Fibroblast of upper back skin (primary cell): ENCODE measurements around the gene ACOT7.
A peak's percentile ranks its signal among the peaks of the same experiment; 100 is the strongest.

Experiments
- DNase-seq: peaks from one replicate; pipeline ENCODE4 v3.0.0-alpha.2; 2013

ACOT7 gene

GRCh38 chr1:6338695-6339094 is 54.9 kb downstream of the ACOT7 start:
- no peak for DNase-seq

GRCh38 chr1:6336776-6337622 is 56.6 kb downstream of the ACOT7 start:
- DNase-seq: no peak

GRCh38 chr1:6334261-6334993 is 59.1 kb downstream of the ACOT7 start:
- DNase-seq: no peak

DNA sequence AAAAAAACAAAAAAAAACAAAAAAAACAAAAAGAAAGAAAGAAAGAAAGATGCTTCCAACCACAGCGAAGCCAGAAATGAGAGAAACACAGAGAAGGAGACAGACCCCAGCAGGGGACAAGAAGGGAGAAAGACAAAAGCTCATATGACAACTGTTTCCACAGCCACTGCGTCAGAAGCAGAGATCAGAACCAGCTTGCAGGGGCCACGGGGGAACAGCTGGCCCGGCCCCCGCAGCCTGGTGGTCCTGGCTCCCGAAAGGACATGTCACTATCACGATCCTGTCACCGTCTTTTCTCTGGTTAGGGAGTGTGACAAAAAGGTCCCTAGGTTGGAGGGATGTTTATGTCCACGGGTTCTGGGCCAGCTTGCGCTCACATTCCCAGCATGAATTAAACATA is 60.7 kb downstream of the ACOT7 start:
- DNase-seq: no peak

DNA sequence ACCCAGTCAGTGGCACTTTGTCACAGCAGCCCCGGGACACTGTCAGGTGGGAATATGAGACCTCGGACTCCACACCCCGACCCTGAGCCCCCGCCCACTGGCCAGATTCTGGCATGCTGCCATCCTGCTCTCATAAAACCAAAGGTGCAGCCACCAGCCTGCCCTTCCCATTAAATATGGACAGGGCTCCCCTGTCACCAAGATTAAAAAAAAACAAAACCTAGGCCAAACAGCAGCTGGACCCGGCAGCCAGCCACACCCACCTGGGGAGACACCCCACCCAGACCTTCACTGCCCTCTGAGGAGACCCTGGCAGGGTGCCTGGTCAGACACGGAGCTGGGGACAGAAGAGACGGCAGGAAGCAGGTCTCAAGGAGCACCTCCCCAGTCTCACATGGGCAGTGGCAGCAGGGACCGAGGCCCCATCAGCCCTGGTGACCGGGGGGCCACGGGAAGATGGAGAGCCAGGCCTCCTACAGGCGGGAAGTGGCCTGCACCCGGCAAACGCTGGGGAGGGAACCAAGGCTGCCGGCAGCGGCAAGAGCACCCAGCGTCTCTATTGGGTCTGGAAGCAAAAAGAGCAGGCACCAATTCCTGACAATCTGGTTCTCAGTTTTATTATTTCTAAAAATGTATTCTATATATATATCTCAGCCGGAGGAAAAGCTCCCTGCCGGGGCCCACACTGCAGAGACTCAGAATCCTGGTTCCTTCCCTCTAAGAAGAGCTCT is 61.9 kb downstream of the ACOT7 start:
- no peak for DNase-seq

DNA sequence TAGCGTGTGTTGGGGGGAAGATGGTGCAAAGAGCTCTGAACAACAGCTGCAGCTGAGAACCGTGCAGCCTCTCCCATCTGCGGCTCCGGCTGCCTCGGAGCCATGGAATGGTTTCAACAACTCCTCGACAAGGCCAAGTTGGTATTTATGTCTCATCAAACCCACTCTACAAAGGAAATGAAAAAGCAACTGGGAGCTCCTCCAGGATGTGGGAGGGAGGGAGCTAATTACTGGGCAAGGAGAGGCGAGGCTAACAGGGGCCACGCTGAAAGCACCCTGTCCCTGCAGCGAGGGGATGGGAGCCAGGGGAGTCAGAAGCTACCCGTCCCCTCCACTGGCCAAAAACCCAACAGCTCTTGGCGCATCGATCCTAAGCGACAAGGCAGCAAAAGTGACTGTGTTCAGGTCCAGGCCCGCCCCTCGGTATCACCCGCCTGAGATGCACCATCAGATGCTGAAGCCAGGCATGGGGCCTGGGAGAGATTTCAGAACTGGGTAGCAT is 63.1 kb downstream of the ACOT7 start:
- peak; percentile 74 for DNase-seq

GRCh38 chr1:6329851-6330250 is 63.7 kb downstream of the ACOT7 start:
- peak; percentile 67 for DNase-seq

DNA sequence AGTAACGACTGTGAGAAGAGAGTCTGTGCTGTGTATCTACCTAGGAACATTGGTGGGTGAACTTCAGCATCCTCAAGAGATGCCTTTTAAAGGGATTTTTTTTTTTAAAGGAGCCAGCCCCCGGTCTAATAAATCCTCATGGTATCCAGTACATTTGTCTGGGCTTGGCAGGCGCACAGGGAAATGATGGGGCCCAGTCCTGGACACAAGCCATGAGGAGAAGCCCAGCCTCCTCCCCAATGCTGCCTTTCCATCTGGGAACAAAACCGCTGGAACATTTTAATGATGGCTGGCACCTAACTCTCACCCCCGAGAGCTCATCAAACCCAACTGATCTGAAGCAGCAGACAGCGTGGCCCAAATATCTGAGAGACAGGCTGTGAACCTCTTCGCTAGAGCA is 64.2 kb downstream of the ACOT7 start:
- DNase-seq: peak; percentile 46

GRCh38 chr1:6328696-6329095 is 64.9 kb downstream of the ACOT7 start:
- DNase-seq: no peak

DNA sequence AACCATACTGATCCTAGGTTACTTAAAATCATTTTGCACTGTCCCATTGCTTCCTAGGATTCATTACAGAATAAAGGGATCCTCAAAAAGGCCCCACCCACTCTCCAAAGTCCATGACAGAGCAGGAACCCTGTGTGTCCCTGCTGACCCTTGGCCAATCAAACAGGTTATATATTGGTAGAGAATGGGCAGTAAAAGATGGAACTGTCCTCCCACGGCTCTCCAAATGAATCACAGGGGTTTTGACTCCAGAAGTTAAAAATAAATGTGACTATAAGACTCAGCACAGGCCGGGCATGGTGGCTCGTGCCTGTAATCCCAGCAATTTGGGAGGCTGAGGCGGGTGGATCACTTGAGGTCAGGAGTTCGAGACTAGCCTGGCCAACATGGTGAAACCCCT is 65.5 kb downstream of the ACOT7 start:
- DNase-seq: no peak

DNA sequence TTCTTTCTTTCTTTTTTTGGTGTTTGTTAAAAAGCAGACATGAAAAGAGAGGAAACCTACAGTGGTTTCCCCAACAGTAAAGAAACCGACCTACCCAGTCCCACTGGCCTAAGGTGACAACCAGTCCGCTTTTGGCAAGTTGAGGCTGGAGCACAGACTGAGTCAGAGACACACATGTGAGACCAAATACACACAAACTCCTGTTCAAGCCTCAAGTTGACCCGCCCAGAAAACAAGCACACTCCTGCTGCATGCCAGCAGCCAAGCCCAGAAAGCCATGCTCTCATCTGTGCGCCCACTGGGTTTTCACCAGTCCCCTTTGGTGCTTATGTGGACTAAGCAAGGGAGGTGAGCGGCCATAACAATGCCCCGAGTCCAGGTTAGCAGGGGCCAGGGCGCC is 68.1 kb downstream of the ACOT7 start:
- no peak for DNase-seq

- DNase-seq: no peak
Measured at GRCh38 chr1:6322161-6322560, 71.4 kb downstream of the ACOT7 start.

DNA sequence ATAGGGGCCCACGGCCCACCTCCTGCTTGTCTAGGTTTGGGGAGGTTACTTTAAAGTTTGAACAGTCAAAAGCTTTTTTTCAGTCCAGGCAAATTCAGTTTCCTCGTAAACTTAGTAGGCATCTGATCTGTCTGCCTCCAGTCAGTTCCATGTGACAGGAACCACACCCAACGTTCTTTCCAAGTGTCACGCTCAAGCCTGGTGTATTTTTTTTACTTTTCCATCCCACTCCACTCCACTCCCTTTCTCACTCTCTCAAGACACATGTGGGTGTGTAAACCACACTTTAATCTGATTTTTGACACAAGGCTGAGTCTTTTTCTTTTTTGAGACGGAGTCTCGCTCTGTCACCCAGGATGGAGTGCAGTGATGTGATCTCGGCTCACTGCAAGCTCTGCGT is 72.4 kb downstream of the ACOT7 start:
- DNase-seq: no peak

DNA sequence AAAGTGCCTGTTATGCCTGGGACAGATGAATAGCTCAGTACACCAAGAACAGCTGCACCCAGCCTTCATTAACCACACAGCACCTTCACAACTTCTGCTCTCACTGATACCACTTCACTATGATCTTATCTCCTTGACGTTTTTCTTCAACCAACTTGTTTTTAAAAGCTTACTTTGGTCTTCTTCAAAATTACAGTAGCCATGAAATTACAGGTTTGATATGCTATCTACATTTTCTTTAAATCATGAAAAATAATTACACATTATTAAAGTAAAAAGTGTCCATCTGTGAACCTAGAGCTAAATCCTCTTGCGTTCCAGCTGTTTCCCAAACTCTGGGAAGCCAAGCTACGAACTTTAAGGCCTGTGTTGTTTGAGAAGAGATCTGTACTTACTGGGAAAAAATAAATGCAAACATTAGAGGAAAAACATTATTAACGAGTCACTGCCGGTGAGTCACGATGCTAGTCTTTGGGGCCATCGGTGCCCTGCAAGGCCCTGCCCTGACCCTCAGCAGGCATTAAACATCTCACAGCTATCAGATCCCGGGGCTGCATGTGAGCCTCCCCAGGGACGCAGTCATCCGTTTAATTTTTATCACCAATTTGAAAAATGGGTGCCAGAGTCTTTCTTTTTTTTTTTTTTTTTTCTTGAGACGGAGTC is 76.3 kb downstream of the ACOT7 start:
- no peak for DNase-seq

DNA sequence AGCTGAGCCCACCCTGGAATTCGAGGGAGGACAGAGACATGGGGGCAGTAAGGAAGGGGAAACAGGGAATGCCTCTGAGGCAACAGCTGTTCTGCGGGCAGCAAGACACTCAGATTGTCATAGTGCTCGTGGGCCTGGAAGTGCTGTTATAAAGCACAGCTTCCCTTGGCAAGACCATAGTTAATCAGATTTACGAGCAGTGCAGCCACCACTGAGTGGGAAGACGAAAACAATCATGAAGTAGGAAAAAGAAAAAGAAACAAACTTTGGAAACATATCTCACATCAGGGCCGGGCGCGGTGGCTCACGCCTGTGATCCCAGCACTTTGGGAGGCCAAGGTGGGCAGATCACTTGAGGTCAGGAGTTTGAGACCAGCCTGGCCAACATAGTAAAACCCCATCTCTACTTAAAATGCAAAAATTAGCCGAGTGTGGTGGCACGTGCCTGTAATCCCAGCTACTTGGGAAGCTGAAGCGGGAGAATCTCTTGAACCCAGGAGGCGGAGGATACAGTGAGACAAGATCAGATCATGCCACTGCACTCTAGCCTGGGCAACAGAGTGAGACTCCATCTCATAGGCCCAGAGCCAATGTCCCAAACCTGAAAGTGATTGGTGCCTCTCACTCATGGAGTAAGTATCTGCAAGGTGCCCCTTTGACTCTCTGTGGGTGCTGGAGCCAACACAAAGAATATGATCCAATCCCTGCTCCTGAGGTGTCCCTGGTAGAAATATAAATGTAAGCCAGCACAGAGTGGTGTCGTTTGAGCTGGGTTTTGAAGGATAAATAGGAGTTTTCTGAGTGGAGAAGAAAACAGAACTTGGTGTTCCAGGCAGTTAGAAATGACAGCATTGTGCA is 77.1 kb downstream of the ACOT7 start:
- DNase-seq: no peak

GRCh38 chr1:6314503-6314902 is 79.1 kb downstream of the ACOT7 start:
- no peak for DNase-seq

- DNase-seq: no peak
Measured at GRCh38 chr1:6313393-6314200, 80.0 kb downstream of the ACOT7 start.

DNA sequence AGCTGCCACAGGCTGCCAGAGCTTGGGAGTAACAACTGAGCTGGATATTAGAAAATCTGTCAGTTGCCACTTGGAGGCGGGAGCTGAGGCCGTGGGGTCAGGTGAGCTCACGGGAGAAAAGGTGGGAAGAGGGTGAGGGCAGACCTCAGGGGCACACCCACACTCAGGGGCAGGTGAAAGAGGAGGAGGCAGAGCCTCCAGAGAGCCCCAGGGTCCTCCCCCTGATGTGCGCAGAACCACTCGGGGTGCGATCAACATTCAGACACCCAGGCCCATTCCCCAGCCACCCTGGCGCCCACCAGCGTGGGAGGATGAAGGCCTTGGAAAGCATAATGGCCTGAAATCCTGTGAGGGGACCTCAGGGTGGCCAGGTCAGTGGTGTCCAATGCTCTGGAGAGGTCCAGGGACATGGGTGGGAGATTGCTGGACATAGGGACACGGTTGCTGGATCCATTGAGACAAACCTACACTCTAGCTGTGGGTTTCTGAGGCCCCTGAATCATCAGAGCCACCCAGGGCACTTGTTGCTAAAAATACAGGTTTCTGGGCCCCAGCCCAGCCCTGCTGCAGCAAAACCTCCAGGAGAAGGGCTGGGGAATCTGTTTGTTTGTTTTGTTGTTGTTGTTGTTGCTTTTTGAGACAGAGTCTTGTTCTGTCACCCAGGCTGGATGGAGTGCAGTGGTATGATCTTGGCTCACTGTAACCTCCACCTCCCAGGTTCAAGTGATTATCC is 83.3 kb downstream of the ACOT7 start:
- DNase-seq: no peak

DNA sequence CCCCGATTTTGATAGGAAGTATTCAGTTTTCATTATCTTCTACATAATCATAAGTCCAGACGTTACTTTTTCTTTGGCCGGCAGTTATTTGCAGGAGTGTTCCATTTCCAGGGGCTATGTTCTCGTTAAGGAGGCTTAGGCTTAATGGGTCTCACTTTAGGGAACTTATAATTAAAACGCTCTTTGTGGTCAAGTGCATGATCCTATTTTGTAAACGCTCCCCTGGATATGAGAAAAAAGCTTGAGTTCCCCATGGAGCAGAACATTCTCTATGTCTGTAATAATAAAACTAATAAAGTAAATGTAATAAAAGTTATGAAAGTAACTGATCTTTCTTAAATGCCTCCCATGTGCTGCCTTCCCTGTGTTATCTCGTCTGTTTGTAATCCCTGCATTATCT is 84.0 kb downstream of the ACOT7 start:
- no peak for DNase-seq

- no peak for DNase-seq
Measured at GRCh38 chr1:6308449-6308848, 85.1 kb downstream of the ACOT7 start.
